KMS-11 (cell line): Measurements from ENCODE around the gene NOTO.
"Not testable (repeated sequence)": the region's sequence is repeated elsewhere in the genome, so short reads cannot be mapped to it uniquely, and the experiment has no call there.

Experiments used
- H2AFZ ChIP-seq: fragments of 200-600 bp; sonication (generic); 2 replicates; pipeline ENCODE4 v1.6.1; 2016; ENCODE audit warnings: antibody characterized with exemption, mixed run types, low read depth
- H3K27ac ChIP-seq: fragments of 200-600 bp; sonication (generic); 2 replicates; pipeline ENCODE4 v1.6.1; 2016; ENCODE audit warnings: mild to moderate bottlenecking, mixed run types
- H3K27me3 ChIP-seq: fragments of 200-600 bp; sonication (generic); 2 replicates; pipeline ENCODE4 v1.6.1; 2017; ENCODE audit warnings: mild to moderate bottlenecking, low read depth, mixed run types, moderate library complexity; ENCODE audit not compliant: insufficient read depth
- H3K36me3 ChIP-seq: fragments of 200-600 bp; sonication (generic); 2 replicates; pipeline ENCODE4 v1.6.1; 2017; ENCODE audit warnings: mild to moderate bottlenecking, mixed run types; ENCODE audit not compliant: insufficient read depth
- H3K4me1 ChIP-seq: fragments of 200-600 bp; sonication (generic); 2 replicates; pipeline ENCODE4 v1.6.1; 2016; ENCODE audit warnings: mild to moderate bottlenecking, low read depth, mixed run types; ENCODE audit not compliant: poor library complexity, severe bottlenecking
- H3K4me2 ChIP-seq: fragments of 200-600 bp; sonication (generic); 2 replicates; pipeline ENCODE4 v1.7.0; 2016; ENCODE audit warnings: mild to moderate bottlenecking, mixed run types
- H3K4me3 ChIP-seq: fragments of 200-600 bp; sonication (generic); IDR thresholded peaks from 2 replicates; pipeline ENCODE4 v1.6.1; 2017; ENCODE audit warnings: low read depth, low read length, mixed read lengths; ENCODE audit not compliant: insufficient read depth
- H3K79me2 ChIP-seq: fragments of 200-600 bp; sonication (generic); 2 replicates; pipeline ENCODE4 v1.6.1; 2016; ENCODE audit warnings: low read depth, mixed run types; ENCODE audit not compliant: insufficient read depth
- H3K9ac ChIP-seq: fragments of 200-600 bp; sonication (generic); 2 replicates; pipeline ENCODE4 v1.6.1; 2016; ENCODE audit warnings: mild to moderate bottlenecking, mixed run types
- H4K20me1 ChIP-seq: fragments of 200-600 bp; sonication (generic); 2 replicates; pipeline ENCODE4 v1.6.1; 2016; ENCODE audit warnings: mild to moderate bottlenecking, mixed run types; ENCODE audit not compliant: insufficient read depth
- CTCF ChIP-seq: fragments of 200-600 bp; sonication (generic); conservative IDR thresholded peaks from 2 replicates; pipeline ENCODE4 v1.6.1; 2017; ENCODE audit warnings: low read depth, mild to moderate bottlenecking, antibody characterized with exemption, low read length, moderate library complexity, mixed read lengths

NOTO gene

GRCh38 chr2:73168348-73168747 lies 34.0 kb upstream of the NOTO start:
- H4K20me1 ChIP-seq, H3K36me3 ChIP-seq, H3K4me2 ChIP-seq, H3K4me1 ChIP-seq, H3K79me2 ChIP-seq, H3K4me3 ChIP-seq, H3K9ac ChIP-seq, H3K27me3 ChIP-seq, H3K27ac ChIP-seq, H2AFZ ChIP-seq: not testable (repeated sequence)

DNA sequence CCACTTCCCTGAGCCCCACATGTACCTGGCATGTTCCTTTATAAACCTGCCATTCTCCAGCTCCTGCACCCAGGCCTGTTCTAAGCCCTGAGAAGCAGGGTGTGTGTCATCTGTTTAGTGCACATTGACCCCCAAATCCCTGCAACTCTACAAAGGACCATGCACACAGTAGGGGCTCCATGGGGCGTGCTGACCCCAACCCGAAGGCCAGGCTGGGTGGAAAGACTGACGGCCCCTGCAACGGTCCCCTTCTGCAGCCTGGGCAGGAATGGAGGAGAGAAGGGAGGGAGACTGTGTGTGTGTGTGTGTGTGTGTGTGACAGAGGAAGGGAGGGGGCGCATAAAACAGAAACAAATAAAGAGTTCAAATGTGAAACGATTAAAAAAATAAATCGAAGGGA lies 32.0 kb upstream of the NOTO start:
- not testable (repeated sequence) for H3K79me2 ChIP-seq, H3K4me1 ChIP-seq, H4K20me1 ChIP-seq, H3K36me3 ChIP-seq, H3K27me3 ChIP-seq, H3K4me2 ChIP-seq, H3K4me3 ChIP-seq, H3K9ac ChIP-seq, H3K27ac ChIP-seq, H2AFZ ChIP-seq

DNA sequence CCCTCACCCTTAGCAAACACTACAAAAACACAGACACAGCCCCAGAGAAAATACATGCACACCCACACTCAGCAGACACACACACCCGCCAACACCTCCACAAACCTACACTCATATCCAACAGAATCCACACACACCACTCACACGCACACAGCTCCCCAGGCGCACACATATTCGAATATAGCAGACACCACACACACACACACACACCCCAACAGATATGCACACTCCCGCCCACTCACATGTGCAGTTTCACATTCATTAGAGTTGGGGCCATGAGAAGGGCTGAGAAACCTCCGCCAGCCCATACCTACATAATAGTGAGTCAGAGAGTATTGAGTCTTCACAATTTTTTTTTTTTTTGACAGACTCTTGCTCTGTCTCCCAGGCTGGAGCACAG lies 29.4 kb upstream of the NOTO start:
- no peak for TF ChIP-seq CTCF
- Histone ChIP-seq H3K4me1 (peaks cover 5% of the 10 kb centered on the region), H3K4me2 (no peak overlapping the region), H3K4me3 (no peak overlapping the region), H3K27ac (no peak overlapping the region), H2AFZ (no peak overlapping the region), H3K36me3 (no peaks in the 10 kb centered on the region), H3K9ac (no peak overlapping the region), H4K20me1 (no peaks in the 10 kb centered on the region), H3K79me2 (no peaks in the 10 kb centered on the region), H3K27me3 (peaks cover 7% of the 10 kb centered on the region; the same call in 1 of the 2 replicates)

GRCh38 chr2:73173781-73174180 lies 28.6 kb upstream of the NOTO start:
- H3K4me3 ChIP-seq = no peak overlapping the region
- H2AFZ ChIP-seq = no peak overlapping the region
- peaks cover 7% of the 10 kb centered on the region; the same call in 1 of the 2 replicates for H3K27me3 ChIP-seq
- H3K9ac ChIP-seq = no peak overlapping the region
- H3K4me2 ChIP-seq = no peak overlapping the region
- H3K36me3 ChIP-seq = no peaks in the 10 kb centered on the region
- H3K4me1 ChIP-seq = peaks cover 6% of the 10 kb centered on the region
- TF ChIP-seq CTCF = no peak
- no peaks in the 10 kb centered on the region for H4K20me1 ChIP-seq
- H3K79me2 ChIP-seq = no peaks in the 10 kb centered on the region
- H3K27ac ChIP-seq = no peak overlapping the region

- H3K36me3 ChIP-seq = no peaks in the 10 kb centered on the region
- no peak overlapping the region for H3K9ac ChIP-seq
- TF ChIP-seq CTCF = no peak
- H4K20me1 ChIP-seq = no peaks in the 10 kb centered on the region
- H3K4me1 ChIP-seq = peaks cover 6% of the 10 kb centered on the region
- no peak overlapping the region for H3K4me2 ChIP-seq
- peaks cover 7% of the 10 kb centered on the region; the same call in 1 of the 2 replicates for H3K27me3 ChIP-seq
- H3K27ac ChIP-seq = no peak overlapping the region
- H3K4me3 ChIP-seq = no peak overlapping the region
- no peaks in the 10 kb centered on the region for H3K79me2 ChIP-seq
- H2AFZ ChIP-seq = no peak overlapping the region
These were observed 28.1 kb upstream of the NOTO start for GRCh38 chr2:73174244-73174643.
